Nephron progenitor cell (in vitro differentiated cells): ENCODE measurements around the gene NAALADL2.

Experiments
- DNase-seq: peaks from one replicate; pipeline ENCODE4 v3.0.0; 2021
- H3K27ac Mint-ChIP-seq: 2 replicates; pipeline ENCODE4 v1.8.0; 2021; ENCODE audit warnings: mild to moderate bottlenecking, moderate library complexity, mixed read lengths
- H3K27me3 Mint-ChIP-seq: 2 replicates; pipeline ENCODE4 v1.8.0; 2021; ENCODE audit warnings: mild to moderate bottlenecking, low read depth, mixed read lengths; ENCODE audit not compliant: poor library complexity
- H3K36me3 Mint-ChIP-seq: 2 replicates; pipeline ENCODE4 v1.8.0; 2021; ENCODE audit warnings: low read depth, mixed read lengths
- H3K4me1 Mint-ChIP-seq: 2 replicates; pipeline ENCODE4 v1.8.0; 2021; ENCODE audit warnings: mixed read lengths
- H3K4me3 Mint-ChIP-seq: 2 replicates; pipeline ENCODE4 v1.8.0; 2021; ENCODE audit warnings: mild to moderate bottlenecking, moderate library complexity, mixed read lengths
- H3K9me3 Mint-ChIP-seq: 2 replicates; pipeline ENCODE4 v1.8.0; 2021; ENCODE audit warnings: mild to moderate bottlenecking, moderate library complexity, mixed read lengths
- CTCF ChIP-seq: fragments of 200-600 bp; sonication (generic); IDR thresholded peaks from 2 replicates; pipeline ENCODE4 v1.5.0; 2021; ENCODE audit warnings: antibody characterized with exemption

The NAALADL2 gene

GRCh38 chr3:175535351-175535750, 676.2 kb downstream of the NAALADL2 start:
- H3K27ac Mint-ChIP-seq, result no peak overlapping the region
- no peak for DNase-seq

GRCh38 chr3:175546115-175546514, 687.0 kb downstream of the NAALADL2 start:
- no peak for DNase-seq

More at GRCh38 chr3:175535351-175535750, 676.2 kb downstream of the NAALADL2 start:
- no peak for TF ChIP-seq CTCF
- H3K4me1 Mint-ChIP-seq, result no peaks in the 10 kb centered on the region
- H3K27me3 Mint-ChIP-seq, result no peaks in the 10 kb centered on the region
- no peaks in the 10 kb centered on the region for H3K36me3 Mint-ChIP-seq
- H3K9me3 Mint-ChIP-seq, result no peaks in the 10 kb centered on the region
- H3K4me3 Mint-ChIP-seq, result no peak overlapping the region

GRCh38 chr3:175552929-175553328, 693.8 kb downstream of the NAALADL2 start:
- DNase-seq, result no peak
- H3K4me1 Mint-ChIP-seq, result no peaks in the 10 kb centered on the region
- no peaks in the 10 kb centered on the region for H3K9me3 Mint-ChIP-seq
- TF ChIP-seq CTCF, result no peak
- no peaks in the 10 kb centered on the region for H3K36me3 Mint-ChIP-seq
- H3K27ac Mint-ChIP-seq, result no peak overlapping the region
- H3K4me3 Mint-ChIP-seq, result no peak overlapping the region
- H3K27me3 Mint-ChIP-seq, result no peaks in the 10 kb centered on the region

More at GRCh38 chr3:175546115-175546514, 687.0 kb downstream of the NAALADL2 start:
- no peak for TF ChIP-seq CTCF
- H3K9me3 Mint-ChIP-seq, result peaks cover 19% of the 10 kb centered on the region
- H3K4me3 Mint-ChIP-seq, result no peak overlapping the region
- H3K4me1 Mint-ChIP-seq, result no peaks in the 10 kb centered on the region
- H3K36me3 Mint-ChIP-seq, result no peaks in the 10 kb centered on the region
- H3K27me3 Mint-ChIP-seq, result peaks cover 2% of the 10 kb centered on the region
- no peak overlapping the region for H3K27ac Mint-ChIP-seq

GRCh38 chr3:175554801-175555200, 695.7 kb downstream of the NAALADL2 start:
- Mint-ChIP-seq H3K9me3 (peaks cover 18% of the 10 kb centered on the region), H3K4me1 (no peaks in the 10 kb centered on the region), H3K27me3 (no peaks in the 10 kb centered on the region), H3K4me3 (no peak overlapping the region), H3K27ac (no peak overlapping the region), H3K36me3 (no peaks in the 10 kb centered on the region)
- no peak for DNase-seq
- no peak for TF ChIP-seq CTCF

- Mint-ChIP-seq H3K4me3 (no peak overlapping the region), H3K27me3 (no peaks in the 10 kb centered on the region), H3K4me1 (no peaks in the 10 kb centered on the region), H3K36me3 (no peaks in the 10 kb centered on the region), H3K27ac (no peak overlapping the region), H3K9me3 (peaks cover 24% of the 10 kb centered on the region)
- no peak for TF ChIP-seq CTCF
- no peak for DNase-seq
Observed at GRCh38 chr3:175558261-175558660, 699.1 kb downstream of the NAALADL2 start.

- peaks cover 3% of the 10 kb centered on the region for H3K27me3 Mint-ChIP-seq
- no peak overlapping the region for H3K27ac Mint-ChIP-seq
- H3K4me3 Mint-ChIP-seq, result no peak overlapping the region
- no peaks in the 10 kb centered on the region for H3K4me1 Mint-ChIP-seq
- peaks cover 11% of the 10 kb centered on the region for H3K9me3 Mint-ChIP-seq
- DNase-seq, result no peak
- TF ChIP-seq CTCF, result no peak
- no peaks in the 10 kb centered on the region for H3K36me3 Mint-ChIP-seq
Observed at GRCh38 chr3:175564363-175564762, 705.2 kb downstream of the NAALADL2 start.
